CD14-positive monocyte (primary cell): ENCODE results near the gene EXOSC2. TPM values are rescaled to one million over a fixed set of nuclear protein-coding genes. Genes with fewer than 3 reads are reported as not detected.

Source experiments
- DNase-seq, 3 donors: peaks; one replicate each; pipeline ENCODE4 v3.0.0-alpha.2; 2011 to 2022
- H2AFZ ChIP-seq: 2 replicates; pipeline ENCODE4 v1.6.0; 2012; ENCODE audit warnings: mild to moderate bottlenecking, low read depth, low read length, inconsistent platforms; ENCODE audit not compliant: insufficient read depth, poor library complexity, severe bottlenecking
- H3K27ac ChIP-seq, 2 donors: 1 replicate in 1 of 2; 2 replicates in 1 of 2; pipeline ENCODE4 v1.5.1; 2012 to 2013; ENCODE audit warnings: low read length in 2 of 2, control low read depth in 1 of 2, inconsistent platforms in 1 of 2, low read depth in 1 of 2, mild to moderate bottlenecking in 1 of 2
- H3K27me3 ChIP-seq, 2 donors: one replicate each; pipeline versions ENCODE4 v1.6.0 to v1.6.1; 2011 to 2013; ENCODE audit warnings: low read length in 2 of 2; ENCODE audit not compliant: control insufficient read depth in 2 of 2, insufficient read depth in 2 of 2
- H3K36me3 ChIP-seq, 2 donors: replicated peaks in 1 of 2; 1 replicate in 1 of 2; 2 replicates in 1 of 2; pipeline versions ENCODE4 v1.5.1 to v1.6.1; 2012 to 2013; ENCODE audit warnings: low read length in 2 of 2, control low read depth in 1 of 2, inconsistent platforms in 1 of 2, mild to moderate bottlenecking in 1 of 2; ENCODE audit not compliant: insufficient read depth in 2 of 2, control insufficient read depth in 1 of 2
- H3K4me1 ChIP-seq, 2 donors: 1 replicate in 1 of 2; 2 replicates in 1 of 2; pipeline versions ENCODE4 v1.5.1 to v1.6.1; 2012 to 2013; ENCODE audit warnings: low read length in 2 of 2, control low read depth in 1 of 2, inconsistent platforms in 1 of 2, mild to moderate bottlenecking in 1 of 2, moderate library complexity in 1 of 2; ENCODE audit not compliant: insufficient read depth in 2 of 2, control insufficient read depth in 1 of 2
- H3K4me2 ChIP-seq: replicated peaks from 2 replicates; pipeline ENCODE3; 2012; ENCODE audit warnings: low read length, moderate library complexity, mild to moderate bottlenecking; ENCODE audit not compliant: poor library complexity, severe bottlenecking; ENCODE audit errors: extremely low read depth
- H3K4me3 ChIP-seq, 3 experiments: fragments of 200-600 bp in 1 of 3; sonication (generic) in 1 of 3; replicated peaks in 1 of 3; 1 replicate in 2 of 3; 2 replicates in 1 of 3; pipeline ENCODE4 v1.5.1; 2011 to 2013; ENCODE audit warnings: low read length in 3 of 3, mild to moderate bottlenecking in 3 of 3, control low read depth in 2 of 3, low read depth in 2 of 3, inconsistent platforms in 1 of 3, moderate library complexity in 1 of 3
- H3K79me2 ChIP-seq: 2 replicates; pipeline ENCODE4 v1.6.0; 2012; ENCODE audit warnings: mild to moderate bottlenecking, control low read depth, inconsistent platforms, low read length, moderate library complexity; ENCODE audit not compliant: insufficient read depth
- H3K9ac ChIP-seq: 2 replicates; pipeline ENCODE4 v1.6.0; 2017; ENCODE audit warnings: low read length, mild to moderate bottlenecking; ENCODE audit not compliant: insufficient read depth, poor library complexity, severe bottlenecking
- H3K9me3 ChIP-seq, 2 donors: replicated peaks in 1 of 2; 1 replicate in 1 of 2; 2 replicates in 1 of 2; pipeline versions ENCODE4 v1.5.1 to v1.6.1; 2012 to 2013; ENCODE audit warnings: low read length in 2 of 2, control low read depth in 1 of 2; ENCODE audit not compliant: control insufficient read depth in 1 of 2, insufficient read depth in 1 of 2
- H4K20me1 ChIP-seq: 2 replicates; pipeline ENCODE4 v1.6.0; 2012; ENCODE audit warnings: mild to moderate bottlenecking, low read length, control low read depth, moderate library complexity; ENCODE audit not compliant: insufficient read depth
- H3K27ac Mint-ChIP-seq, 7 donors: one replicate each; pipeline ENCODE4 v1.8.0; 2020; ENCODE audit warnings: mild to moderate bottlenecking in 7 of 7, mixed read lengths in 7 of 7, moderate library complexity in 6 of 7, inconsistent platforms in 2 of 7
- H3K27me3 Mint-ChIP-seq, 3 donors: one replicate each; pipeline ENCODE4 v1.8.0; 2021 to 2022; ENCODE audit warnings: low read depth in 3 of 3, mild to moderate bottlenecking in 3 of 3, mixed read lengths in 3 of 3, moderate library complexity in 3 of 3, inconsistent platforms in 1 of 3
- H3K36me3 Mint-ChIP-seq, 2 donors: one replicate each; pipeline ENCODE4 v1.8.0; 2020; ENCODE audit warnings: mixed read lengths in 2 of 2, inconsistent platforms in 1 of 2, mild to moderate bottlenecking in 1 of 2
- H3K4me1 Mint-ChIP-seq: one replicate; pipeline ENCODE4 v1.8.0; 2020; ENCODE audit warnings: mild to moderate bottlenecking, mixed read lengths
- H3K4me3 Mint-ChIP-seq, 2 donors: one replicate each; pipeline ENCODE4 v1.8.0; 2020; ENCODE audit warnings: mild to moderate bottlenecking in 2 of 2, mixed read lengths in 2 of 2, moderate library complexity in 1 of 2
- H3K9me3 Mint-ChIP-seq, 7 donors: one replicate each; pipeline ENCODE4 v1.8.0; 2020 to 2022; ENCODE audit warnings: mixed read lengths in 7 of 7, mild to moderate bottlenecking in 6 of 7, moderate library complexity in 6 of 7, inconsistent platforms in 2 of 7
- CTCF ChIP-seq: fragments of 200-600 bp; IDR thresholded peaks from one replicate; pipeline ENCODE4 v1.8.0; 2022; ENCODE audit warnings: antibody characterized with exemption, mild to moderate bottlenecking
- WGBS: methylation state at CpG from one replicate; pipeline ENCODE4 v1.1.5; 2013; ENCODE audit warnings: missing lambda C conversion rate; ENCODE audit not compliant: insufficient coverage; 5-methylcytosine and 5-hydroxymethylcytosine counted together
- intact Hi-C, 2 donors: fragments of 100-400 bp; cut with micrococcal nuclease; formaldehyde crosslinking; loops; one replicate each; pipeline versions ENCODE4 v1.15.0 to v1.15.1; 2023
- polyA plus RNA-seq, 3 donors: library from polyadenylated mRNA; depleted of rRNA in 1 of 3; unstranded in 2 of 3; stranded (reverse) in 1 of 3; fragments of 300-500 nt in 2 of 3; fragments of >200 nt in 1 of 3; fragmentation: Illumina TruSeq in 2 of 3; gene quantifications; 1 replicate in 2 of 3; 2 replicates in 1 of 3; pipeline ENCODE4 v1.2.3, GENCODE V29; 2012 to 2021

The EXOSC2 gene
- polyA plus RNA-seq, 3 donors = 10.2 to 15.8 (median 11.2) TPM

DNA sequence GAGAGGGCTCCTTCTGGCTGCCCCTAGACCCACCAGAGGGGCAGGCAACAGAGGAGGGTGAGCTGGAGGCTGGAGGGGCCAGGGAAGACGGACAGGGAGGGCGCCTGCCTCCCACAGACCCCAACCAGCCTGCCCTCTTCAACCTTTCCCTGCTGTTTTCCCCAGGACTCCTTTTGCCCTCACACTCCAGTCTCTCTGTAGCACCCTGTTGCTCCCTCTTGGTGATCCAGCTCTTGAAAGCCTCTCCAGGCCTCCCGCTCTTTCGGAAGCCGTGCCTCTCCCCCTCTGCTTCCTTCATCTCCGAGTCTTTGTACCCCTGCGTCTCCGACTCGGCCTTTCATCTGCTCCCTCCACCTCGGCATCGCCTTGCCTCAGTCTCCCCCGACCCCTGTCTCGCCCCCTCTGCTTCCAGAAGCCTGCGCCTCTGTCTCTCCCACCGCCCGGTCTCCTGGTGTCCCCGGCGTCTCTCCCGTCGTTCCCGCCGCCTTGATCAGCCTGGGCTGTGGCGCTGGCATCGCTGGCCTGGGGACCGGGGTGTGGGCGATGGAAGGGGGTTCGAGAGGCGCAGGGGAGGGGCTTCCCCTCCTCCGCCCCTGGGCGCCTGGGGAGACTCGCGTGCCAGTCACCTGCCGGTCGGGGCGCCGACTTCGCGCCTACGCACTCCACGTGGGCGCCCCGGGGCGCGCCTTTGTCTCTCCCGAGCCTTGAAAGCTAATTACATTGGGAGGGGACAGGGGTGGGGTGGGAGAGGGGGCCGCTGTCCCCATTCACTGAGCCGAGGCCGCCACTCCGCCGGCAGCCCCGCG is 34.5 kb upstream of the EXOSC2 start:
- Histone ChIP-seq H3K9ac (no peak overlapping the region), H3K79me2 (no peaks in the 10 kb centered on the region), H2AFZ (no peak overlapping the region), H3K36me3 (no peaks in the 10 kb centered on the region), H3K27me3 (peaks cover 47 to 78% of the 10 kb centered on the region in 2 donors), H3K4me1 (peaks cover 3 to 5% of the 10 kb centered on the region in 2 donors), H3K4me2 (no peak overlapping the region), H3K4me3 (no peak overlapping the region), H3K9me3 (peaks cover 0 to 25% of the 10 kb centered on the region in 2 donors), H4K20me1 (no peaks in the 10 kb centered on the region), H3K27ac (no peak overlapping the region)
- Mint-ChIP-seq H3K27ac (peak overlapping the region in 1 of 7 donors; percentile 33), H3K36me3 (peaks cover 0 to under 1% of the 10 kb centered on the region in 2 donors), H3K27me3 (peaks cover 73 to 97% (median 74%) of the 10 kb centered on the region in 3 donors), H3K9me3 (peaks cover 0 to 23% (median 5%) of the 10 kb centered on the region in 7 donors), H3K4me3 (peak overlapping the region in 1 of 2 donors; percentile 78), H3K4me1 (peaks cover 3% of the 10 kb centered on the region)
- intact Hi-C loops = no loop called here
- no peak for TF ChIP-seq CTCF
- no peak for DNase-seq
- 29% methylated on average over 27 of the region's 52 CpGs for WGBS

DNA sequence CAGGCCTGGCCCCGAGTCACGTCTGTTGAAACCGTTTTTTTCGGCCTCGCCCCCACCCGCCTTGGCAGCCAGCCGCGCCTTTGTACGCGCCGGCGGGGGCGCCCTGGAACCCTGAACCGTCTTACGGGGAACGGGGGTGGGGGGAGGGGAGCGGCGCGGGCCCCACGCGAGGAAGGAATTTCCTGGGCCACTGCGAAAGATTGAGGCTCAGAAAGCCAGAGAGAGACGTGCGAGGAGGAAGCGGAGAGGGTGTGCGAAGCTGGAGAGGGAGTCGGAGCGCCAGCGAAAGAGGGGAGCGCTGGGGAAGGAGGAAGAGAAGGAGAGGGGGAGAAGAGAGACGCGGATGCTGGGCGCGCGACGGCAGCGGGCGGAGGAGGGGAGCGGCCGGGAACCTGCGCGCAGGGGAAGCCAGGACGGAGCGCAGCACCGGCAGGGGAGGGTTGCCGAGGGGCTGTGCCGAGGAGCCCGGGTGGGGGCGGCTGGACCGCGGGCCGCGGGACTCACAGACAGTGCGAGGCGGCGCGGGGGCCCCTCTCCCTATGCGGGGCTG is 33.8 kb upstream of the EXOSC2 start:
- H3K4me3 ChIP-seq = no peak overlapping the region
- peaks cover 0 to 23% (median 7%) of the 10 kb centered on the region in 7 donors for H3K9me3 Mint-ChIP-seq
- peaks cover 3 to 5% of the 10 kb centered on the region in 2 donors for H3K4me1 ChIP-seq
- intact Hi-C loops = no loop called here
- no peak overlapping the region for H3K27ac Mint-ChIP-seq
- peaks cover 0 to 2% of the 10 kb centered on the region in 2 donors for H3K36me3 Mint-ChIP-seq
- peaks cover 79 to 99% (median 80%) of the 10 kb centered on the region in 3 donors for H3K27me3 Mint-ChIP-seq
- peaks cover 3% of the 10 kb centered on the region for H3K4me1 Mint-ChIP-seq
- H3K9ac ChIP-seq = no peak overlapping the region
- no peak for DNase-seq
- no peaks in the 10 kb centered on the region for H3K79me2 ChIP-seq
- no peak overlapping the region for H3K27ac ChIP-seq
- H2AFZ ChIP-seq = no peak overlapping the region
- TF ChIP-seq CTCF = no peak
- H3K4me2 ChIP-seq = no peak overlapping the region
- WGBS = 2% methylated on average over 45 of the region's 58 CpGs
- peak overlapping the region in 1 of 2 donors; percentile 76 for H3K4me3 Mint-ChIP-seq
- peaks cover 53 to 84% of the 10 kb centered on the region in 2 donors for H3K27me3 ChIP-seq
- no peaks in the 10 kb centered on the region for H4K20me1 ChIP-seq
- H3K36me3 ChIP-seq = no peaks in the 10 kb centered on the region
- H3K9me3 ChIP-seq = peaks cover 0 to 25% of the 10 kb centered on the region in 2 donors
